Activated CD4-positive, alpha-beta T cell treated with anti-CD3 and anti-CD28 coated beads, Interleukin-2, amount 10 ng/mL, durations not matched to agents 24 days and 14 days (primary cell): Measurements from ENCODE around the gene ZNF573. TPM values are rescaled to one million over a fixed set of nuclear protein-coding genes. Genes with fewer than 3 reads are reported as not detected.
"Not testable (repeated sequence)": the region's sequence is repeated elsewhere in the genome, so short reads cannot be mapped to it uniquely, and the experiment has no call there.

ENCODE experiments used
- DNase-seq: peaks from one replicate; pipeline ENCODE4 v3.0.0; 2022
- H3K27ac Mint-ChIP-seq: one replicate; pipeline ENCODE4 v1.8.0; 2022; ENCODE audit warnings: mild to moderate bottlenecking, mixed read lengths
- H3K27me3 Mint-ChIP-seq: one replicate; pipeline ENCODE4 v1.8.0; 2022; ENCODE audit warnings: mixed read lengths
- H3K36me3 Mint-ChIP-seq: one replicate; pipeline ENCODE4 v1.8.0; 2022; ENCODE audit warnings: low read depth, mild to moderate bottlenecking, mixed read lengths
- H3K4me1 Mint-ChIP-seq: one replicate; pipeline ENCODE4 v1.8.0; 2021; ENCODE audit warnings: mixed read lengths
- H3K4me3 Mint-ChIP-seq: one replicate; pipeline ENCODE4 v1.8.0; 2022; ENCODE audit warnings: mild to moderate bottlenecking, moderate library complexity, mixed read lengths
- H3K9me3 Mint-ChIP-seq: one replicate; pipeline ENCODE4 v1.8.0; 2021; ENCODE audit warnings: mixed read lengths
- intact Hi-C: fragments of 100-400 bp; cut with micrococcal nuclease; formaldehyde crosslinking; loops from one replicate; pipeline ENCODE4 v1.15.1; 2023
- total RNA-seq: library from RNA; stranded (reverse); gene quantifications from 2 replicates; pipeline ENCODE4 v1.2.3, GENCODE V29; 2022

Gene ZNF573
- total RNA-seq: 6.5 and 6.8 TPM in 2 replicates

- Mint-ChIP-seq H3K9me3 (peaks cover 38% of the 10 kb centered on the region), H3K27me3 (no peaks in the 10 kb centered on the region), H3K4me1 (peaks cover 11% of the 10 kb centered on the region), H3K4me3 (peak within 1 kb of the TSS; percentile 96), H3K36me3 (peaks cover 24% of the 10 kb centered on the region), H3K27ac (peak within 1 kb of the TSS; percentile 92)
- DNase-seq: peak; percentile 93
- intact Hi-C loops: loop anchor here (1.0 to 10.0 kb wide), 7 partner anchors 60 to 1565 kb away; partner anchors contain the start of genes ZFP30, ZNF146, ZNF383 and ZNF540
Measured at GRCh38 chr19:37779127-37780005, at the start of gene ZNF573. Gene ZNF573 (minus strand): TSS chr19:37779586. CDS start chr19:37773729, 5,857 bp downstream.

- Mint-ChIP-seq H3K27me3 (no peaks in the 10 kb centered on the region), H3K4me3 (no peak overlapping the region), H3K27ac (no peak overlapping the region), H3K9me3 (peaks cover 38% of the 10 kb centered on the region), H3K36me3 (no peaks in the 10 kb centered on the region), H3K4me1 (no peaks in the 10 kb centered on the region)
- no peak for DNase-seq
- intact Hi-C loops: no loop called here
Measured at GRCh38 chr19:37817180-37817981, 38.0 kb upstream of the ZNF573 start.

GRCh38 chr19:37815611-37816010 is 36.2 kb upstream of the ZNF573 start:
- H3K9me3 Mint-ChIP-seq: peaks cover 31% of the 10 kb centered on the region

GRCh38 chr19:37813340-37813739 is 34.0 kb upstream of the ZNF573 start:
- DNase-seq: no peak
- Mint-ChIP-seq H3K27me3 (no peaks in the 10 kb centered on the region), H3K4me1 (no peaks in the 10 kb centered on the region), H3K36me3 (no peaks in the 10 kb centered on the region), H3K27ac (no peak overlapping the region), H3K4me3 (no peak overlapping the region), H3K9me3 (peaks cover 18% of the 10 kb centered on the region)
- intact Hi-C loops: no loop called here

More at GRCh38 chr19:37815611-37816010, 36.2 kb upstream of the ZNF573 start:
- H3K27ac Mint-ChIP-seq, DNase-seq, H3K4me3 Mint-ChIP-seq, intact Hi-C loops, H3K36me3 Mint-ChIP-seq, H3K4me1 Mint-ChIP-seq, H3K27me3 Mint-ChIP-seq: not testable (repeated sequence)

- no peaks in the 10 kb centered on the region for H3K36me3 Mint-ChIP-seq
- H3K9me3 Mint-ChIP-seq: peaks cover 18% of the 10 kb centered on the region
- no peaks in the 10 kb centered on the region for H3K4me1 Mint-ChIP-seq
- H3K4me3 Mint-ChIP-seq: no peak overlapping the region
- no peak overlapping the region for H3K27ac Mint-ChIP-seq
- DNase-seq: no peak
- intact Hi-C loops: no loop called here
- no peaks in the 10 kb centered on the region for H3K27me3 Mint-ChIP-seq
Measured at GRCh38 chr19:37809366-37809765, 30.0 kb upstream of the ZNF573 start.

GRCh38 chr19:37803249-37803840 is 24.0 kb upstream of the ZNF573 start:
- DNase-seq: no peak
- intact Hi-C loops: no loop called here
- H3K9me3 Mint-ChIP-seq: peaks cover 42% of the 10 kb centered on the region
- no peaks in the 10 kb centered on the region for H3K4me1 Mint-ChIP-seq
- no peaks in the 10 kb centered on the region for H3K27me3 Mint-ChIP-seq
- no peaks in the 10 kb centered on the region for H3K36me3 Mint-ChIP-seq
- no peak overlapping the region for H3K27ac Mint-ChIP-seq
- H3K4me3 Mint-ChIP-seq: no peak overlapping the region

- no peak for DNase-seq
- Mint-ChIP-seq H3K4me3 (no peak overlapping the region), H3K9me3 (peaks cover 20% of the 10 kb centered on the region), H3K36me3 (peaks cover 2% of the 10 kb centered on the region), H3K4me1 (no peaks in the 10 kb centered on the region), H3K27ac (no peak overlapping the region), H3K27me3 (no peaks in the 10 kb centered on the region)
- intact Hi-C loops: no loop called here
Measured at GRCh38 chr19:37790244-37790925, 11.0 kb upstream of the ZNF573 start.

- intact Hi-C loops: loop anchor here (1.0 to 10.0 kb wide), 7 partner anchors 59 to 1564 kb away; partner anchors contain the start of genes ZFP30, ZNF146, ZNF383 and ZNF540
Measured at GRCh38 chr19:37778613-37779126, 716 bp downstream of the ZNF573 start.

GRCh38 chr19:37770985-37771384 is 8.4 kb downstream of the ZNF573 start:
- Mint-ChIP-seq H3K36me3 (peaks cover 55% of the 10 kb centered on the region), H3K27me3 (no peaks in the 10 kb centered on the region), H3K4me1 (peaks cover under 1% of the 10 kb centered on the region), H3K27ac (no peak overlapping the region), H3K9me3 (peaks cover 40% of the 10 kb centered on the region), H3K4me3 (no peak overlapping the region)
- intact Hi-C loops: loop anchor here (10.0 kb wide), 2 partner anchors 556 to 1556 kb away; partner anchors contain the start of genes ZNF146, ZNF383, ZNF565 and ZNF585B
- DNase-seq: no peak

More at GRCh38 chr19:37778613-37779126, 716 bp downstream of the ZNF573 start:
- DNase-seq: no peak
- Mint-ChIP-seq H3K9me3 (peaks cover 41% of the 10 kb centered on the region), H3K4me1 (peaks cover 11% of the 10 kb centered on the region), H3K27me3 (no peaks in the 10 kb centered on the region), H3K36me3 (peaks cover 27% of the 10 kb centered on the region), H3K27ac (peak overlapping the region; percentile 92), H3K4me3 (peak overlapping the region; percentile 96)

- Mint-ChIP-seq H3K9me3 (peaks cover 28% of the 10 kb centered on the region), H3K27ac (no peak overlapping the region), H3K4me3 (no peak overlapping the region), H3K4me1 (no peaks in the 10 kb centered on the region), H3K36me3 (peaks cover 51% of the 10 kb centered on the region), H3K27me3 (no peaks in the 10 kb centered on the region)
- DNase-seq: no peak
- intact Hi-C loops: no loop called here
Measured at GRCh38 chr19:37763488-37763887, 15.9 kb downstream of the ZNF573 start.

- H3K4me3 Mint-ChIP-seq, H3K27ac Mint-ChIP-seq, H3K4me1 Mint-ChIP-seq, intact Hi-C loops, H3K27me3 Mint-ChIP-seq, DNase-seq: not testable (repeated sequence)
- H3K36me3 Mint-ChIP-seq: peaks cover 28% of the 10 kb centered on the region
- H3K9me3 Mint-ChIP-seq: peaks cover 30% of the 10 kb centered on the region
Measured at GRCh38 chr19:37757683-37758082, 21.7 kb downstream of the ZNF573 start.

- peaks cover 35% of the 10 kb centered on the region for H3K9me3 Mint-ChIP-seq
- no peak for DNase-seq
- intact Hi-C loops: no loop called here
- no peak overlapping the region for H3K27ac Mint-ChIP-seq
- no peaks in the 10 kb centered on the region for H3K4me1 Mint-ChIP-seq
- peaks cover 27% of the 10 kb centered on the region for H3K36me3 Mint-ChIP-seq
- no peak overlapping the region for H3K4me3 Mint-ChIP-seq
- no peaks in the 10 kb centered on the region for H3K27me3 Mint-ChIP-seq
Measured at GRCh38 chr19:37738371-37738770, 41.0 kb downstream of the ZNF573 start.

GRCh38 chr19:37725181-37725580 is 54.2 kb downstream of the ZNF573 start:
- H3K27me3 Mint-ChIP-seq: no peaks in the 10 kb centered on the region
- no peaks in the 10 kb centered on the region for H3K4me1 Mint-ChIP-seq
- no peak overlapping the region for H3K4me3 Mint-ChIP-seq
- intact Hi-C loops: no loop called here
- H3K27ac Mint-ChIP-seq: no peak overlapping the region
- H3K36me3 Mint-ChIP-seq: no peaks in the 10 kb centered on the region
- no peak for DNase-seq
- H3K9me3 Mint-ChIP-seq: peaks cover 6% of the 10 kb centered on the region
